ENCODE measurements around the gene TRAPPC5. TPM values are rescaled to one million over a fixed set of nuclear protein-coding genes. Genes with fewer than 3 reads are reported as not detected.

The TRAPPC5 gene
- total and polyA plus RNA-seq, 2 experiments from 2014 or later, result 78.3 to 252 TPM

- no peak overlapping the region for H3K4me2 ChIP-seq
- Mint-ChIP-seq H3K27ac (no peak overlapping the region), H3K4me3 (no peak overlapping the region), H3K4me1 (no peaks in the 10 kb centered on the region), H3K36me3 (ENCODE audit: low read depth) (no peaks in the 10 kb centered on the region), H3K27me3 (ENCODE audit: insufficient read depth, low read depth, poor library complexity) (peaks cover 5% of the 10 kb centered on the region), H3K9me3 (peaks cover 2% of the 10 kb centered on the region; the same call in 1 of the 3 replicates)
- H3K4me1 ChIP-seq (ENCODE audit: insufficient read depth), result no peaks in the 10 kb centered on the region
- no peak overlapping the region for H3K27ac ChIP-seq (ENCODE audit: low read depth)
- peaks cover 3% of the 10 kb centered on the region; the same call in 1 of the 2 replicates for H3K27me3 ChIP-seq (ENCODE audit: insufficient read depth)
- no peaks in the 10 kb centered on the region for H3K9me2 ChIP-seq (ENCODE audit: insufficient read depth)
- H3F3A ChIP-seq (replicated peaks; ENCODE audit: low read depth), result no peaks in the 10 kb centered on the region
- H3K4me3 ChIP-seq, result no peak overlapping the region
- DNase-seq (ENCODE audit: low spot score) (no peak), ATAC-seq (no peak)
- no peaks in the 10 kb centered on the region for H4K20me1 ChIP-seq (replicated peaks; ENCODE audit: insufficient read depth)
- TF ChIP-seq ZNF114 (CRISPR knock-in tag; IDR thresholded peaks at IDR 0.05) (no peak), ZNF331 (CRISPR knock-in tag; IDR thresholded peaks at IDR 0.05; ENCODE audit: low read depth) (no peak), POLR2AphosphoS5 (IDR thresholded peaks at IDR 0.05; ENCODE audit: low read depth) (no peak), EZH2phosphoT487 (IDR thresholded peaks at IDR 0.05; ENCODE audit: unreplicated experiment) (no peak), EZH2 (IDR thresholded peaks at IDR 0.05; ENCODE audit: low read depth, unreplicated experiment) (no peak)
- TF ChIP-seq, protein P1, sequence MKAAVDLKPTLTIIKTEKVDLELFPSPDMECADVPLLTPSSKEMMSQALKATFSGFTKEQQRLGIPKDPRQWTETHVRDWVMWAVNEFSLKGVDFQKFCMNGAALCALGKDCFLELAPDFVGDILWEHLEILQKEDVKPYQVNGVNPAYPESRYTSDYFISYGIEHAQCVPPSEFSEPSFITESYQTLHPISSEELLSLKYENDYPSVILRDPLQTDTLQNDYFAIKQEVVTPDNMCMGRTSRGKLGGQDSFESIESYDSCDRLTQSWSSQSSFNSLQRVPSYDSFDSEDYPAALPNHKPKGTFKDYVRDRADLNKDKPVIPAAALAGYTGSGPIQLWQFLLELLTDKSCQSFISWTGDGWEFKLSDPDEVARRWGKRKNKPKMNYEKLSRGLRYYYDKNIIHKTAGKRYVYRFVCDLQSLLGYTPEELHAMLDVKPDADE (IDR thresholded peaks at IDR 0.05), result no peak
- TF ChIP-seq, protein P2, sequence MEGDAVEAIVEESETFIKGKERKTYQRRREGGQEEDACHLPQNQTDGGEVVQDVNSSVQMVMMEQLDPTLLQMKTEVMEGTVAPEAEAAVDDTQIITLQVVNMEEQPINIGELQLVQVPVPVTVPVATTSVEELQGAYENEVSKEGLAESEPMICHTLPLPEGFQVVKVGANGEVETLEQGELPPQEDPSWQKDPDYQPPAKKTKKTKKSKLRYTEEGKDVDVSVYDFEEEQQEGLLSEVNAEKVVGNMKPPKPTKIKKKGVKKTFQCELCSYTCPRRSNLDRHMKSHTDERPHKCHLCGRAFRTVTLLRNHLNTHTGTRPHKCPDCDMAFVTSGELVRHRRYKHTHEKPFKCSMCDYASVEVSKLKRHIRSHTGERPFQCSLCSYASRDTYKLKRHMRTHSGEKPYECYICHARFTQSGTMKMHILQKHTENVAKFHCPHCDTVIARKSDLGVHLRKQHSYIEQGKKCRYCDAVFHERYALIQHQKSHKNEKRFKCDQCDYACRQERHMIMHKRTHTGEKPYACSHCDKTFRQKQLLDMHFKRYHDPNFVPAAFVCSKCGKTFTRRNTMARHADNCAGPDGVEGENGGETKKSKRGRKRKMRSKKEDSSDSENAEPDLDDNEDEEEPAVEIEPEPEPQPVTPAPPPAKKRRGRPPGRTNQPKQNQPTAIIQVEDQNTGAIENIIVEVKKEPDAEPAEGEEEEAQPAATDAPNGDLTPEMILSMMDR (conservative IDR thresholded peaks at IDR 0.05; ENCODE audit: low read depth in 2 of 2), result no peak
- no peaks in the 10 kb centered on the region for H3K36me3 ChIP-seq (ENCODE audit: insufficient read depth)
- H3K79me2 ChIP-seq (replicated peaks; ENCODE audit: insufficient read depth), result no peaks in the 10 kb centered on the region
- no peak overlapping the region for H2AFZ ChIP-seq
These were observed 41.6 kb downstream of the TRAPPC5 start for GRCh38 chr19:7722231-7722651.

DNA sequence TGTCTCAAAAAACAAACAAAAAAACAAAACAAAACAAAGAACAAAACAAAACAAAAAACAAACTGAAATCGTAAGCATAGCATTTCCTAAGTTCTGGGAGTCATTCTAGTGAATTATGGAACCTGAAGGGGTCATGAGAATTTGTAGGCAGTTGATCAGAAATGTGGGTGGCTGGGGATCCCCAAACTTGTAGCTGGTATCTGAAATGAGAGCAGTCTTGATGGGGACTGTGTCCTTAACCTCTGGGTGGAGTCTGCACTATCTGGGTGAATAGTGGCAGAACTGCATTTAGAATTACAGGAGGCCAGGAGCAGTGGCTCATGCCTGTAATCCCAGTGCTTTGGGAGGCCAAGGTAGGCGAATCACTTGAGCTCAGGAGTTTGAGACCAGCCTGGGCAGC lies 45.2 kb downstream of the TRAPPC5 start:
- peaks cover 12% of the 10 kb centered on the region for H3K4me1 Mint-ChIP-seq
- no peak overlapping the region for H3K27ac Mint-ChIP-seq
- H3K4me3 Mint-ChIP-seq, result no peak overlapping the region
- Histone ChIP-seq H3K9me2 (ENCODE audit: insufficient read depth) (no peaks in the 10 kb centered on the region), H3K4me1 (ENCODE audit: insufficient read depth) (peaks cover 5% of the 10 kb centered on the region; the same call in 1 of the 2 replicates), H3K4me3 (no peak overlapping the region), H3K36me3 (ENCODE audit: insufficient read depth) (no peaks in the 10 kb centered on the region), H3K4me2 (no peak overlapping the region), H3K79me2 (replicated peaks; ENCODE audit: insufficient read depth) (no peaks in the 10 kb centered on the region), H3F3A (replicated peaks; ENCODE audit: low read depth) (no peaks in the 10 kb centered on the region), H3K27me3 (ENCODE audit: insufficient read depth) (peaks cover 38% of the 10 kb centered on the region), H4K20me1 (replicated peaks; ENCODE audit: insufficient read depth) (no peaks in the 10 kb centered on the region), H2AFZ (no peak overlapping the region), H3K27ac (ENCODE audit: low read depth) (no peak overlapping the region)
- peaks cover 28% of the 10 kb centered on the region for H3K27me3 Mint-ChIP-seq (ENCODE audit: insufficient read depth, low read depth, poor library complexity)
- no peaks in the 10 kb centered on the region for H3K36me3 Mint-ChIP-seq (ENCODE audit: low read depth)
- ATAC-seq, result no peak
- no peak for DNase-seq (ENCODE audit: low spot score)
- H3K9me3 Mint-ChIP-seq, result peaks cover 2% of the 10 kb centered on the region; the same call in 1 of the 3 replicates
- TF ChIP-seq NANOG (IDR thresholded peaks at IDR 0.05; ENCODE audit: borderline replicate concordance) (no peak), POLR2AphosphoS5 (IDR thresholded peaks at IDR 0.05; ENCODE audit: low read depth) (no peak), EZH2phosphoT487 (IDR thresholded peaks at IDR 0.05; ENCODE audit: unreplicated experiment) (no peak), CREB1 (CRISPR knock-in tag; IDR thresholded peaks at IDR 0.05; ENCODE audit: low read depth) (no peak), EZH2 (IDR thresholded peaks at IDR 0.05; ENCODE audit: low read depth, unreplicated experiment) (no peak), JUNB (IDR thresholded peaks at IDR 0.05; ENCODE audit: unreplicated experiment) (no peak)
- TF ChIP-seq, protein P2 (conservative IDR thresholded peaks at IDR 0.05; ENCODE audit: low read depth in 2 of 2), result no peak
